LoVo (cell line): Measurements from ENCODE around the gene CHAC1.
A peak's percentile ranks its signal among the peaks of the same experiment; 100 is the strongest.
"Not testable (repeated sequence)": the region's sequence is repeated elsewhere in the genome, so short reads cannot be mapped to it uniquely, and the experiment has no call there.

Source experiments
- DNase-seq: peaks from one replicate; pipeline ENCODE4 v3.0.0-alpha.2; 2016; ENCODE audit warnings: low spot score

CHAC1 gene

DNA sequence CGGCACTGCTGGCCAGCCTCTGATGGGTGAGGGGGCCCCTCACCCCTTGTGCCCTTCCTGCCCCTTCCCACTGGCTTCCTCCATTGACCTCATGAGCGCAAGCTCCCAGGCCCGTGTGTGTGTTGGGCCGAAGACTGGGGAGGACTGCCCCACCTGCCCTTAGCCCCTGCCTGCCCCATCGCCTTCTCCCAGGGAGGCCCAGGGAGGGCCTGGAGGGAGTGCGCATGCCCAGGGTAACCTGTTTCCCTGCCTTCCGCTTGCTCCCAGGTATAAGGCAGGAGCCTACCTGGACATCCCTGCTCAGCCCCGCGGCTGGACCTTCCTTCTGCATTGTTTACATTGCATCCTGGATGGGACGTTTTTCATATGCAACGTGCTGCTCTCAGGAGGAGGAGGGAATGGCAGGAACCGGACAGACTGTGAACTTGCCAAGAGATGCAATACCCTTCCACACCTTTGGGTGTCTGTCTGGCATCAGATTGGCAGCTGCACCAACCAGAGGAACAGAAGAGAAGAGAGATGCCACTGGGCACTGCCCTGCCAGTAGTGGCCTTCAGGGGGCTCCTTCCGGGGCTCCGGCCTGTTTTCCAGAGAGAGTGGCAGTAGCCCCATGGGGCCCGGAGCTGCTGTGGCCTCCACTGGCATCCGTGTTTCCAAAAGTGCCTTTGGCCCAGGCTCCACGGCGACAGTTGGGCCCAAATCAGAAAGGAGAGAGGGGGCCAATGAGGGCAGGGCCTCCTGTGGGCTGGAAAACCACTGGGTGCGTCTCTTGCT lies 15.3 kb upstream of the CHAC1 start:
- no peak for DNase-seq

GRCh38 chr15:40938536-40938870 lies 14.8 kb upstream of the CHAC1 start:
- DNase-seq: no peak

DNA sequence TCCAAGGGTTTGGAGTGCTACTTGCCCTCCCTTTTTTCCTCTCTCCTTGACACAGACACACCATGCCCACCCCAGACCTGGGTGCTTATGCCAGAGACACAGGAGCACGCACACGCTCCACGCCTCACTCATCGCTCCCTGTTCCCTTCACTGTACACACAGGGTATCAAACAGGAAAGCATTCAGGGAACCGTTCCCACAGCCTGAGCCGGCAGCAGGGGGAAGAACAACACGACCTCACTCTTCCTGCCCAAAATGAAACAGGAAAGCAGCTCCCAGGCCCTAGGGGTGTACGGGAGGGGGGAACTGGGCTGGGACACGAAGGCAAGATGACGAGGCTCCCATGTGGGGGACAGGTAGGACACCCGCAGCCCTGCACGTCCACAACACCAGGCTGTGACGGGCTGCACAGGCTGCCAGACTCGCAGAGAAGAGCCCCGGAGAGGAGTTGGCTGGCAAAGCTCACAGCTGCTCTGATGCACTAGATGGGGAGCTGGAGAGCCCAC lies 12.9 kb upstream of the CHAC1 start:
- DNase-seq: no peak

- no peak for DNase-seq
Measured at GRCh38 chr15:40941068-40941527, 12.2 kb upstream of the CHAC1 start.

DNA sequence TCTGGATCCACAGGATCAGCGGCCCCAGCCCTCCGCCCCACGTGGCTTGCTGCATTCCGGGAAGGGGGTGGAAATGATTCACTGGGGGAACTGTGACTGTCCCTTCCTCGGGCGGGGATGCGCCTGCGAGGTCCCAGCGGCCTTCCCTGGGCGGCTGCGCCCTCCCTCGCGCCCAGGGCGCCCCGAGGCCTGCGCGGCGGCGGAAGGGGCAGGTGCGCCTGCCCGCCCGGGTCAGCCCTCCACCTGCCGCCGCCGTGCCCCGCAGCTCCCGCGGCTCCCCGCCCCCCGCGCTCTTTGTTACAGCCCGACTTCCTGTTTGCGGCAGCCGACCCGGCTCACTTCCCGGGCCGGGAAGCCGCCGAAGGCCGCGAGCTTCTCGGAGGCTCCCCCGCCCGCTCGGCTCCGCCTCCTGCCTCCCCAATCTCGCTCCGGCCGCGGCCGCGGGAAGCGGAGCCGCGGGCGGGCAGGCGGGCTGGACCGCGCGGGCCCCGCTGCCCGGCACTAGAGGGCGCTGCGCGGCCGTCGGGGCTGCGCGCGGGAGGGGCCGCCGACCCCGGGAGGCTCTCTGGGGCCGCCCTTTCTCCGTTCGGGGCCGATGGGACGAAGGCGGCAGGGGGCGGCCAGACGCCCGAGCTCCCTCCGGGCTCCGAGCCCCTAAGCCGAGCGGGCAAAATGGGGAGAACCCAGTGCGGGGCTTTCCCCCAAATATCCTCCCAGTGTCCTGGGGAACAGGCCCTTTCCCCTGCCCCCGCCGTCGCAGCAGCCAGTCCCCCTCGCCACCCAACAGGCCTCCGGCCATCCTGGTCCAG lies 11.5 kb upstream of the CHAC1 start:
- DNase-seq: peak; percentile 89

- no peak for DNase-seq
Measured at GRCh38 chr15:40942337-40942854, 10.9 kb upstream of the CHAC1 start.

DNA sequence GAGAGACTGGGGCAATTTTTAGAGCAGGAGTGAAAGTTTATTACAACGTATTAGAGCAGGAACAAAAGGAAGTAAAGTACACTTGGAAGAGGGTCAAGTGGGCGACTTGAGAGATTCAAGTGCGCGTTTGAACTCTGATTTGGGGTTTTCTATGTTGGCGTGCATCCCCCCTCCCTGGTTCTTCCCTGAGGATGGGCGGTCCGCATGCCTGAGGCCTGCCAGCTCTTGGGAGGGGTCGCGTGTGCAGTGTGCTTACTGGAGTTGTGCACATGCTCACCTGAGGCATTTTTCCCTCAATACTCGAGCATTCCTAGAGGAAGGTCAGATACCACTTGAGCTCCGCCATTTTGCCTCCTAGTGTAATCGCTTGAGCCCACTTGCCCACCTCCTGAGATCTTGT lies 10.4 kb upstream of the CHAC1 start:
- DNase-seq: no peak

DNA sequence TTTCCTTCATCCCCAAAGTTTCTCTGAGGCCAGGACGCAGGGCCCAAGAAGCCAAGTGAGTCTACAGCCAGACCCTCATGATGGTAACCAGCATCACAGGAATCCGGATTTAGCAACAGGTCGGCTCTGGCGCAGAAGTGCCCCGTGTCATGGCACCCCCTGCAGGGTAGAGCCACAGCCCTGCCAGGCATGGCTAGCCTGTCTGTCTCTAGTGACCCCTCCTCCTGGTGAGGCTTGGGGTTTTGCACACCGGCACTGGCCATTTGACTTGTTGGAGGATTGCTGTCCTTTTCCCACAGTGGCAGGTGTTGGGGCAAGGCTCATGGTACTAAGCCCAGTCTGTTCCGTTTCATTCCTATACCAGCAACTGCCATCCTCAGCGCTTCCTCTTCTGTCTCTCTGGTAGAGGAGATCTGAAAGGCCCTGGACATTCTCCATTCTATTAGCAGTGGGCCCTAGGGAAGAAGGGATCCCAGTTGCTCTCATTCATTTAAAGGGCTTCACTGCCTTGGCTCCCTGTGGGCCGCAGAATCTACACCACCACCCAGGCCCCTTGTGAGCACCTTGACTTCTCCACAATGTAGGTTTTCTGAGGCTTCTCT lies 9.4 kb upstream of the CHAC1 start:
- DNase-seq: no peak

GRCh38 chr15:40944510-40945296 lies 8.6 kb upstream of the CHAC1 start:
- DNase-seq: no peak

- DNase-seq: no peak
Measured at GRCh38 chr15:40948706-40949473, 4.4 kb upstream of the CHAC1 start.

DNA sequence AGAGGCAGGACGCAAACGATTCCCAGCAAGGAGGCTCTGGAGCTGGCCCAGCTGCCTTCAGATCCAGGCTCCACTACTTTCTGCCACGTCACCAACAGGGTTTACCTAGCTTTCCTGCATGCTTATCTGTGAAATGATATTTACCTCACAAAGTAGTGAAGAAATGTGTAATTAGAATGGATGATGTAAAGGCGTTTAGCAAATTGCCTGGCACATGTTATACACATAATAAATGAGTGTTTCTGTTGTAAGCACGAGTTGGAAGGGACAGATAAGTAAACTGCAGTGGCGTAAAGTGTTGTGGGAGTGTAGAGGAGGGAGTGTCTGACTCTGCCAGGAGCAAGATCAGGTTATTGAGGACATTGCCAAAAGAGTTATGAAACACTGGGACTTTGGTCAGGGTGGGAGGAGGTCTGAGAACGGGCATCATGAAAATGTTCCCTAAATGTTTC lies 3.5 kb upstream of the CHAC1 start:
- no peak for DNase-seq

DNA sequence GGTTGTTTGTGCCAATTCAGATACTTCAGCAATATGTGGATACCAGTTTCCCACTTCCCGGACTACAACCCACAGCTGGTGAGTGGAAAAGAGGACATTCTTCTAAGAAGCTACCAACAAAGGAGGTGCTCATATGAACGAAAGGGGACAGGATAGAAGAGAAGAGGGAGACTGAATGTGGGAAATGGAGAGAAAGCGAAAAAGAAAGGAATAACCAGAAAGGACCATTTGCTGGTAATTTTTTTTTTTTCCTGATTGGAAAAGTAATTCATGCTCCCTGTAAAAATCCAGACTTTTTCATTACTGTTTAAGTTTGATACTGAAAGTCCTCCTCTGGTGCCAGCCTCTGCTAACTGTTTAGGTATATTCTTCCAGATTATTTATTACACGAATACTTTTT lies 1.5 kb upstream of the CHAC1 start:
- no peak for DNase-seq

DNA sequence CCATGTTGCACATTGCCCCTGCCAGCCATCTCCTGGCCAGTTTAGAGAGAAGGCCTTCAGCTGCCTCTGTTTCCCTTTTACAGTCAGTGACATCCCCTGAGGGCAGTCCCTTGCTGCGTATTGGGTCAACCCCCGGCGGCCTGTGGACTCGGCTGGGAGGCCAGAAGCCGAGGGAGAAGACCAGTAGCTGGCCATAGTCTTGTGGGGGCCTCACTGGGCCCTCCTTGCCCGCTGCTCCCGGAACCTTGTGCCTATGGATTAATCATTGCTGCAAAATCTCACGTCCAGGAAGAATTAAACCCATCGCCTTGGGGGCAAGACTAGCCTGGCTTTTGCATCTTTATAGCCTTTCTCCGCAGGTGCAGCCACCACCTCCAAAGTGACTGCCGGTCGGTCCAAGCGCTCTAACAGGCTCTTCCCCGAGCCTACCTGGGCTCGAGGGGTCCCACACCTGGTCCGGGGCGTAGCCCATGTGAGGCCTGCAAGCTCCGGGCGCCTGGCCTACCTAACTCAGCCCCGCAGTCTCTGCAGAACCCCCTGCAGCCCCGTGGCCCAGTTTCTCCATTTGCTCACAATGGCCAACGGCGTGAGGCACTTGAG lies 870 bp upstream of the CHAC1 start:
- no peak for DNase-seq

- DNase-seq: no peak
Measured at GRCh38 chr15:40953713-40954074, 423 bp downstream of the CHAC1 start.

DNA sequence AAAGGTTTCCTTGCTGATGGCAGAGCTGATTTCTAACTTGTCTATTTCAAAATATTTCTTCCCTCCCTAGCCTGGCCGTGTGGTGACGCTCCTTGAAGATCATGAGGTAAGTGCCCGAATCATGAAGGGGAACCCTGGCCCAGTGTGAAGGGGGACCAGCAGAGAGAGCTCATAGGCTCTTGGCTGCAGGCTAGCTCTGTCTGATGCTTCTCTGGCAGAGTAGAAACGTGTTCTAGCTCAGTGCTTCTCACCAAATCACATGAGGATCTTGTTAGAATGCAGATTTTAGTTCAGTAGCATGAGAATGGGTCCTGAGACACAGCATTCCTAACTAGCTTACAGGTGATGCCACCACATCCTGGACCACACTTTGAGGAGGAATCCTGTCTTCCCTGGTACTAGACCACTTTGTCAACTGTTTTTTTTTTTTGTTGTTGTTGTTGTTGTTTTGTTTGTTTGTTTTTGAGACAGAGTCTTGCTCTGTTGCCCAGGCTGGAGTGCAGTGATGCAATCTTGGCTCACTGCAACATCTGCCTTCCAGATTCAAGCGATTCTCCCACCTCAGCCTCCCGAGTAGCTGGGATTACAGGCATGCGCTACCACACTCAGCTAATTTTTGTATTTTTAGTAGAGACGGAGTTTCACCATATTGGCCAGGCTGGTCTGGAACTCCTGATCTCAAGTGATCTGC lies 1.0 kb downstream of the CHAC1 start:
- not testable (repeated sequence) for DNase-seq

- DNase-seq: no peak
Measured at GRCh38 chr15:40955141-40955903, 2.1 kb downstream of the CHAC1 start.

DNA sequence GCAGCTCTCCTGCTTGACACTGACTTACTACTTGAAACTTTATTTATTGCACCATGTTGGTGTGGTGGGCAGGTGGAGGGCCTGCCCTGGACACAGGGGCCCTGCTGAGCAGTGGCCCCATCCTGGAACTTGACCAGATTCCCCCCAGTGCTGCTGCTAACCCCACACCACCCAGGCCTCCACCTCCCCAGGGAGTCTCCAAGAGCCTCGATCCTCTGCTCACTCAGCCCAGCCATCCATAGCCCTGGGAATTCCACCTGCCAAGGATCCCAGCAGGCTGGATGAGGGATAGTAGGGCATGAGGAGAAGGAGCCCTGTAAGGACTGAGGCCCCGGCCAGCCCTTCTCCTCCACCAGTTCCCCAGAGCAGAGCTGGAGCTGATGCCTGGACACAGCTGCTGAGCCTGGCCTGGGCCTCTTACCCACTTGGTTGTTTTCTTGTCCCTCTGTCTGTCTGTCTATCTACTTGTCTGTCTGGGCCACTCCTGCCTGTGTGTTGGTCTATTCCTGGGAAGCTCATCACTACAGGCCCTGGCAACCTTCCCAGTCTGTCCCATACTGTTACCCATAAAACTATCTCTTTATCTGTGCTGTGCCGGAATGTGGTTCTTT lies 2.8 kb downstream of the CHAC1 start:
- DNase-seq: no peak

- DNase-seq: no peak
Measured at GRCh38 chr15:40956541-40956982, 3.3 kb downstream of the CHAC1 start.
